ENCODE measurements around the gene CCDC157.

GRCh38 chr22:30326255-30326705 lies 30.5 kb upstream of the CCDC157 start:
- TF ChIP-seq CTCF (IDR thresholded peaks at IDR 0.05) (no peak), POLR2A (IDR thresholded peaks at IDR 0.05) (no peak)
